Panc1 (cell line): ENCODE results near the gene CDH12.

Source experiments
- POLR2AphosphoS5 ChIP-seq: IDR thresholded peaks from 2 replicates; pipeline ENCODE4 v1.6.1; 2012; ENCODE audit warnings: mild to moderate bottlenecking, low read depth, low read length, moderate library complexity
- REST ChIP-seq, 2 experiments: IDR thresholded peaks; 2 replicates each; pipeline ENCODE4 v1.6.1; 2011 to 2012; ENCODE audit warnings: low read depth in 2 of 2, control low read depth in 1 of 2, low read length in 1 of 2, mild to moderate bottlenecking in 1 of 2, moderate library complexity in 1 of 2; ENCODE audit not compliant: insufficient read depth in 1 of 2
- SIN3A ChIP-seq: IDR thresholded peaks from 2 replicates; pipeline ENCODE4 v1.6.1; 2012; ENCODE audit warnings: low read depth, mild to moderate bottlenecking, low read length, moderate library complexity, borderline replicate concordance; ENCODE audit not compliant: insufficient read depth
- TCF7L2 ChIP-seq: IDR thresholded peaks from 2 replicates; pipeline ENCODE4 v1.6.1; 2011; ENCODE audit warnings: mild to moderate bottlenecking, low read depth, low read length, inconsistent platforms
- TF ChIP-seq, protein P1 (sequence below): fragments of 450-650 bp; IDR thresholded peaks from 2 replicates; pipeline ENCODE4 v1.5.1; 2017; ENCODE audit warnings: mild to moderate bottlenecking

DNA sequence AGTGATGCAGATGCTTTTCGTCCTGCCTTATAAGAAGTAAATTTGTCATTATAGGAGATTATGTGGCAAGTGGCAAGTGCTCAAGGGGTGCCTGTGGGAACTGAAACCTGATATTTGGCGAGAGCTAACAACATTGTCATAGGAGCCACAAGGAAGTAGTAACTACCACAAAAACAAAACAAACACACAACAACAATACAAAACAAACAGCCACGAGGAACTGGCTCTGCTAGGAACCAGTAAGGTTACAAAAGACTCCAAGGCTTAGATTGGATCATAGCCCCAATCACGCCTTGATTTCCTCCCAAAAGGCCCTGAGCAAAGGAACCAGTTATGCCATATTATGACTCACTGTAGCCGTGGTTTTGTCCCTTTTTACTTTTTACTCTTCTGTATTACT lies 1045.2 kb downstream of the CDH12 start:
- TF ChIP-seq SIN3A = no peak
- TF ChIP-seq, protein P1, sequence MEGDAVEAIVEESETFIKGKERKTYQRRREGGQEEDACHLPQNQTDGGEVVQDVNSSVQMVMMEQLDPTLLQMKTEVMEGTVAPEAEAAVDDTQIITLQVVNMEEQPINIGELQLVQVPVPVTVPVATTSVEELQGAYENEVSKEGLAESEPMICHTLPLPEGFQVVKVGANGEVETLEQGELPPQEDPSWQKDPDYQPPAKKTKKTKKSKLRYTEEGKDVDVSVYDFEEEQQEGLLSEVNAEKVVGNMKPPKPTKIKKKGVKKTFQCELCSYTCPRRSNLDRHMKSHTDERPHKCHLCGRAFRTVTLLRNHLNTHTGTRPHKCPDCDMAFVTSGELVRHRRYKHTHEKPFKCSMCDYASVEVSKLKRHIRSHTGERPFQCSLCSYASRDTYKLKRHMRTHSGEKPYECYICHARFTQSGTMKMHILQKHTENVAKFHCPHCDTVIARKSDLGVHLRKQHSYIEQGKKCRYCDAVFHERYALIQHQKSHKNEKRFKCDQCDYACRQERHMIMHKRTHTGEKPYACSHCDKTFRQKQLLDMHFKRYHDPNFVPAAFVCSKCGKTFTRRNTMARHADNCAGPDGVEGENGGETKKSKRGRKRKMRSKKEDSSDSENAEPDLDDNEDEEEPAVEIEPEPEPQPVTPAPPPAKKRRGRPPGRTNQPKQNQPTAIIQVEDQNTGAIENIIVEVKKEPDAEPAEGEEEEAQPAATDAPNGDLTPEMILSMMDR = no peak
- no peak for TF ChIP-seq POLR2AphosphoS5
- TF ChIP-seq REST (IDR thresholded peaks at IDR 0.05; ENCODE audit: insufficient read depth in 1 of 2, low read depth in 2 of 2, low read length in 1 of 2) = no peak
- TF ChIP-seq TCF7L2 = no peak
